Adrenal gland (tissue), 5 donors: ENCODE measurements around the gene SETBP1.

ENCODE experiments used
- POLR2A ChIP-seq, 2 donors: fragments of 450-650 bp; IDR thresholded peaks; one replicate each; pipeline ENCODE4 v1.6.1; 2017; ENCODE audit warnings: antibody characterized with exemption in 2 of 2, mild to moderate bottlenecking in 2 of 2, moderate library complexity in 1 of 2
- TF ChIP-seq, protein P1 (sequence below), 6 experiments: fragments of 450-650 bp in 4 of 6; fragments of 200-600 bp in 2 of 6; sonication (generic) in 1 of 6; IDR thresholded peaks; 1 replicate in 5 of 6; 2 replicates in 1 of 6; pipeline versions ENCODE4 v1.5.1 to v1.8.0; 2016 to 2021; ENCODE audit warnings: antibody characterized with exemption in 6 of 6, mild to moderate bottlenecking in 2 of 6, moderate library complexity in 1 of 6
- donor health status: DM: no; HTN: no; CAD: no.

DNA sequence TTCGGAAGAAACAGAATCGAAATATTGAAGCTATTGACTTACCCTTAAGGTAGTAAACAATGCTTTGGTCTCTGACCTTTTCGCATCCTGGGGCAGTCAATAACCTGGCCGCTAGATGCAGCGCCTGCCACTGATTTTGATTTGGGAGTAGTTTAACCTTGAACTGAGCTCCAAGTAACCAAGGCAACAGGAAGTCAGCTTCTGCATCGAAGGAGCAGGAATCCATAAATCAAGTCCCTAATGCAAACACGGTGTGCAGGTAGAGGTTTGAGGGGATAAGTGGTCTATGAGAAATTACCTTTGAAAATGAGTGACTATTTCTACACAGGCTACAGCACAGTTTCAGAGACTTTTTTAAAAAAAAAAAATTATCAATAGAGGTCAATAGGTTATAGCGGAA lies 353.5 kb downstream of the SETBP1 start:
- TF ChIP-seq, protein P1, sequence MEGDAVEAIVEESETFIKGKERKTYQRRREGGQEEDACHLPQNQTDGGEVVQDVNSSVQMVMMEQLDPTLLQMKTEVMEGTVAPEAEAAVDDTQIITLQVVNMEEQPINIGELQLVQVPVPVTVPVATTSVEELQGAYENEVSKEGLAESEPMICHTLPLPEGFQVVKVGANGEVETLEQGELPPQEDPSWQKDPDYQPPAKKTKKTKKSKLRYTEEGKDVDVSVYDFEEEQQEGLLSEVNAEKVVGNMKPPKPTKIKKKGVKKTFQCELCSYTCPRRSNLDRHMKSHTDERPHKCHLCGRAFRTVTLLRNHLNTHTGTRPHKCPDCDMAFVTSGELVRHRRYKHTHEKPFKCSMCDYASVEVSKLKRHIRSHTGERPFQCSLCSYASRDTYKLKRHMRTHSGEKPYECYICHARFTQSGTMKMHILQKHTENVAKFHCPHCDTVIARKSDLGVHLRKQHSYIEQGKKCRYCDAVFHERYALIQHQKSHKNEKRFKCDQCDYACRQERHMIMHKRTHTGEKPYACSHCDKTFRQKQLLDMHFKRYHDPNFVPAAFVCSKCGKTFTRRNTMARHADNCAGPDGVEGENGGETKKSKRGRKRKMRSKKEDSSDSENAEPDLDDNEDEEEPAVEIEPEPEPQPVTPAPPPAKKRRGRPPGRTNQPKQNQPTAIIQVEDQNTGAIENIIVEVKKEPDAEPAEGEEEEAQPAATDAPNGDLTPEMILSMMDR (IDR thresholded peaks at IDR 0.05) = no peak
- TF ChIP-seq POLR2A (IDR thresholded peaks at IDR 0.05) = no peak
